Right ventricle myocardium superior (tissue), 1 donor: ENCODE measurements around the gene TCF12. TPM values are rescaled to one million over a fixed set of nuclear protein-coding genes. Genes with fewer than 3 reads are reported as not detected.
"Not testable (repeated sequence)": the region's sequence is repeated elsewhere in the genome, so short reads cannot be mapped to it uniquely, and the experiment has no call there.

ENCODE experiments used
- ATAC-seq: fragments of 200-7000 bp; cut with Tn5 transposase; one replicate; pipeline ENCODE4 v1.9.1; 2020; ENCODE audit warnings: mild to moderate bottlenecking; ENCODE audit not compliant: poor library complexity
- DNase-seq: peaks from one replicate; pipeline ENCODE4 v3.0.0-alpha.2; 2020
- intact Hi-C: fragments of 100-400 bp; cut with DNase I; formaldehyde crosslinking; loops from one replicate; pipeline ENCODE4 v1.11.2; 2022
- total RNA-seq: library from RNA; stranded (reverse); fragmentation: NEBNext Ultra II Directional; extraction: Animal tissue kit (Norgen Biotek cat#: 25700); gene quantifications from one replicate; pipeline ENCODE4 v1.2.1, GENCODE V29; 2021
- donor health status: DM: no; HTN: yes; CAD: no; lungs with severe emphysema.

TCF12 gene
- total RNA-seq, 1 donor from 2014 or later: 32.9 TPM

DNA sequence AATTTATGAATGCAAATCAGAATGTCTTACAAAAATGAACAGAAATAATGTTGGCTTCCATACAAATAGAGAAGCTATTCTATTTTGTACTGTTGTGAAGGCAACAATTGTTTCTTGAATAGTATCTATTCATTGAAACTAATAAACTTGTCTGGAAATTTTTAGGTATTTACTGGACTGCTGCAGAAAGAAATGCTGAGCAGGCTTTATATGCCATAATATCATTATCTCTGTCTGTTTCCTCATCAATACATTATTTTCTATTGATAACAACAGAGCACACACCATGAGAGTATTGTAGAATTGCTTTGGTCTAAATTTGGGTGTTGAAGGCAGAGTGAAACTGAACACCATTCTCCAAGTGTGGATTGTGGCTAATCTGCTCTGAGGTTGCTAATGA, 241.3 kb downstream of the TCF12 start:
- ATAC-seq (no peak), DNase-seq (no peak)
- intact Hi-C loops: no loop called here

DNA sequence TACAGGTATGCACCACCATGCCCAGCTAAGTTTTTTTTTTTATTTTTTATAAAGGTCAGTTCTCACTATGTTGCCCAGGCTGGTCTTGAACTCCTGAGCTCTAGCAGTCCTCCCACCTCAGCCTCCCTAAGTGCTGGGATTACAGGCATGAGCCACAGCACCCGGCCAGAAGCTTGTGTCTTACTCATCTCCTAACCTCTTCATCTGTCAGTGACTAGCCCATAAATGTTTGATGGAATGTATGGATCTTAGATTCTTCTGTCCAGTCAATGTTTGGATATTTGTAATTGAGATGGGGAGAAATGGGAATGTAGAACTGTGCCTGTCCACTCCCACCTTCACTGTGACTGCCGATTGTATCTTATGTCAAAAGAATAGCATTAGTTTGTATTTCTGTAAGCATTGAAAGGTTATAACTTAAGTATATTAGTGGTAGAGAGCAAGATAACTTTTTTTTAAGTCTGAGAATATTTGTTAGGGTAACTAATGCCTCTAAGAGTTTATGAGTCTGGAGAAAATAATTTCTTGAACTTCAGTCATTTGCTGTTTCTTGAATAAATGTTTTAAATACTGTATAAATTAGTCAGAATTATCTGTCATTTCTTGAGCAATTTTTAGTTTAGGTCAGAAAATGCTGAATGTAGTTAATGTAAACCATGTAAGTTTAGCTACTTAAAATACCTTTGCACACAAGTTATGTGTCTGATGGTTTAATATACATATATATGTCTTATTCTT, 242.5 kb downstream of the TCF12 start:
- intact Hi-C loops: no loop called here
- ATAC-seq: no peak
- DNase-seq: no peak

GRCh38 chr15:57164251-57164650, 245.8 kb downstream of the TCF12 start:
- DNase-seq, ATAC-seq, intact Hi-C loops: not testable (repeated sequence)

DNA sequence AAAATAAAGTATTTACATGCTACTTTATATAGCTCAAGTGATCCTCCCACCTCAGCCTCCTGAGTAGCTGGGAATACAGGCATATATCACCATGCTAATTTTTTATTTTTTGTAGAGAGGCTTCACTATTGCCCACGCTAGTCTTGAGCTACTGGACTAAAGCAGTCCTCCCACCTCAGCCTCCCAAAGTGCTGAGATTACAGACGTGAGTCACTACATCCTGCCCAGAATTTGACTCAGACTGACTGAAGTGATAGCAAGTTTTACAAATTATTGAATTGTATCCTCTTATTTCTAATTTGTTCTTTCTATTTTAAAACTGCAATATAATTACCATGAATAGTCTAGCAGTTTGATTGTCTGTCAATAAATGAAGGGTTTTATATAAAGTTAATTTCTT, 247.5 kb downstream of the TCF12 start:
- ATAC-seq: no peak
- intact Hi-C loops: no loop called here
- no peak for DNase-seq

DNA sequence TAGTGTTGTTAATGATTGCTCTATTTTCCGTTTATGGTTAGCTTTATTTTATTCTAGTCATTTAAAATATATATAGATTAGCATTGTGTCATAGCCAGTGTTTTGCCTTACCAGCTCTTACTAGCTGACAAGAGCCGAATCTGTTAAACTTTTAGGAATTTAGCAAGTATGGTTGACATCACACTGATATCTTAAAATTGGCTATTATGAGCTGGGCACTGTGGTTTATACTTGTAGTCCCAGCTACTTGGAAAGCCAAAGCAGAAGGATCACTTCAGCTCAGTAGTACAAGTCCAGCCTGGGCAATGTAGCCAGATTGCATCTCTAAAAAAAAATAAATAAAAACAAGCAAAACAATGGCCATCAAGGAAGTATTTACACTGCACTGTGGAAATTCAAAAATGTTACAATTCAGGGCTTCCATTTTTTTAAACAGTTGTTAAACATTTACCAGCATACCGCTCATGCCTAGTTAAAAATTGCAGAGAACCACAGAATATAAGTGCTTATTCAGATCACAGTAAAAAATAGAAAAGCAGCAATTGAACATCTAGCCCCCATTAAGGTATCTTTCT, 249.5 kb downstream of the TCF12 start:
- ATAC-seq (no peak), DNase-seq (no peak)
- intact Hi-C loops: no loop called here

DNA sequence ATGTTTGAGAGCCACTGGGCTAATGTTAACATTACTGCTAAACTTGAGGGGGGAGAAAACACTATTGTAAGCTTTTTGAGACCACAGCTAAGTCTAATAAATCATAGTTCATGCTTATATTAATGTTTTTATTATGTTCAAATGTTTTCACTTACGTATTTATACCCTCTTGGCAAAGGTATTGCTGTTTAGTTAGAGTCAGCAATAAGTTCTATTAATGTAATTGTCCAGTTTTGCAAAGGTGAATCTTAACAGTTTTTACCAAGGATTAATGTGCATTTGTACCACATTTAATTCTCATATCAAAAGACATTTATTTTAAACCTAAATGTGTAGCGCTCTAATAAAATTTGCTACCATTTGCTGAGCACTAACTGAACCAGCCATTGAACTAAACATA, 251.2 kb downstream of the TCF12 start:
- intact Hi-C loops: no loop called here
- DNase-seq (no peak), ATAC-seq (no peak)

GRCh38 chr15:57171426-57171825, 253.0 kb downstream of the TCF12 start:
- intact Hi-C loops: no loop called here
- ATAC-seq (no peak), DNase-seq (no peak)

DNA sequence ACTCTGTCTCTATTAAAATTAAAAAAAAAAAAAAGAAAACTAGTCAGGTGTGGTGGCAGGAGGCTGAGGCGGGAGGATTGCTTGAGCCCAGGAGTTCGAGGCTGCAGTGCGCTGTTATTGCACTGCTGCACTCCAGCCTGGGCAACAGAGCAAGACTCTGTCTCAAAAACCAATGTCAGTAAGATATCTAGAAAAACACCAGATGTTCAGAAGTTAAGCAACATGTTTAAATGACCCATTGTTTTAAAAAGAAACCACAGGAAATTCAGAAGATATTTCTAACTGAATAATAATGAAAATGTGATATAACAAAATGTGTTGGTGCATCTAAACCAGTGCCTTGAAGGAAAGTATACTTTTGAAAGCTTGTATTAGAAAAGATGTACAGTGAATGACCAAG, 254.5 kb downstream of the TCF12 start:
- ATAC-seq: no peak

DNA sequence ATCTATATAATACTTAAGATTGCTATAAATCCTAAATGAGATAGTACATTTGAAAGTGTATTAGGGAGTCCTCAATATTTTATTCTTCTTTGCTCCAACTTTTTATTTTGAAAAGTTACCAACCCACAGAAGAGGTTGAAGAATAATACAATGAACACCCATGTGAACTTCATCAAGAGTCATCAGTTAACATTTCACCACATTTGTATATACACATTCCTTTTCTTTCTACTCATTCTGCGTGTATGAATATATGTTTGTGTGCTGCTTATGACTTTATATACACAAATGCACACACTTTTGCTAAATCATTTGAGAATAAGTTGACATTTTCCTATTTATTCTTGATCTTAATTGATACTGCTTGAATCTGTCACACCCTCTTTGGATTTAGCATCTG, 264.6 kb downstream of the TCF12 start:
- no peak for DNase-seq
- no peak for ATAC-seq
- intact Hi-C loops: no loop called here

More for the DNA sequence above, 254.5 kb downstream of the TCF12 start:
- DNase-seq: no peak
- intact Hi-C loops: no loop called here

DNA sequence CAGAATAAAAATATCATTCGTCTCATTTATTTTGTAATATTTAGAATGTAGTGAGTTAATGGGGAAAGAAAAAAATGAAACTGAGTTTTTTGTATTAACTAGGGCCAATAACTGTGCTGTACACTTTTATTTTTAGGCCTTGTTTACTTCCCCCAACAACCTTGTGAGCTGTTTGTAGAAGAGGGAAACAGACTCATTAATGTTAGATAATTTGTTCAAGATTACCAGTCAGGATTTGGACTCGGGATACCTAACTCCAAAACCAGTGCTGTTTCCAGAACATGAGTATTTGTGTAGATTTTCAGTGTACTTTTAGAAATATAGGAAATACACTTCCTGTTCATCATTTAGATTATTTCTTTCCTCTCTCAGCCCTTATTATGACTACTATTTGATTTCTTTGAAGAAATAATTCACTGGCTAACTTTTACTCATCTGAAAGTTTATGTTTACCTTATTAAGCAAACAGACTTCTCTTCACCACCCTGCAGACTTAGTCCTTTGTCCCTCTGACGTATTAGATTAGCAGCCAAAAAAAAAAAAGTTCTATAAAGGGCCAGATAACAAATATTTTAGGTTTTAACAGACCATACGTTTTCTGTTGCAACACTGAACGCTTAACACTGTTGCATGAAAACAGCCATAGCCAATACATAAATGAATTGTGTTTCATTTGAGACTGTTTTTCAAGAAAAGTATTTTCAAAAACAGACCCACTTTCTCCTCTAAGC, 265.3 kb downstream of the TCF12 start:
- peak; percentile 41 for ATAC-seq
- DNase-seq: no peak
- intact Hi-C loops: no loop called here

DNA sequence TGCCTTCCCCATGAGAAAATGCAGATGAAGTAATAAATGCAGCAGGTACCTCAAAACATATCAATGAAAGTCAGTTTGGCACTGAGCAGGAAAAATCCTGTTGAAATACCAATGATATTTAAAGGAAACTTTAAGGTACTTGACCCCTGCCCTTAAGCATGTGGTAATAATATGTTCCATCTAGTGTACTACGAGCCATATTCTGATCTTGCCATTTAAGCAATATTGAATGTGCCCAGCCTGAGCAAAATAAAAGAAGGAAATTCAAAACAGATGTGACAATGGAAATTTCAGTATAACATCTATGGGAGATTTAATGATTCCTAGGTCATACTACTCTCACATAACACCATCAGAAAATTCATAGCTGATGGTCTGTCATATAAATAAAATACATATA, 266.1 kb downstream of the TCF12 start:
- intact Hi-C loops: no loop called here
- DNase-seq: no peak
- no peak for ATAC-seq

DNA sequence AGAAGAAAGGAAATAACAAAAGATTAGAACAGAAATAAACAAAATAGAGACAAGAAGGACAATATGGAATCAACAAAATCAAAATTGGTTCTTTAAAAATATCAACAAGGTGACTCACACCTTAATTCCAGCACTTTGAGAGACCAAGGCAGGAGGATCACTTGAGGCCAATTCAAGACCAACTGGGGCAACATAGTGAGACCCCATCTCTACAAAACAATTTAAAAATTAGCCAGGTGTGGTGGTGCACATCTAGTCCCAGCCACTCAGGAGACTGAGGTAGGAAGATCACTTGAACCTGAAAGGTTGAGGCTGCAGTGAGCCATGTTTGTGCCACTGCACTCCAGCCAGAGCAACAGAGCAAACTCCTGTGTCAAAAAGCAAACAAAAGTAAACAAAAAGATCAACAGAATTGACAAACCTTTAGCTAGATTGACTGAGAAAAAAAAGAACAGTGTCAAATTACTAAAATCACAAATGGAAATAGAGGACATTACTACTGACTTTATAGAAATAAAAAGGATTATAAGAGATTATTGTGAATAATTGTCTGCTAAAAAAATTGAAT, 267.1 kb downstream of the TCF12 start:
- DNase-seq (no peak), ATAC-seq (no peak)
- intact Hi-C loops: no loop called here

- intact Hi-C loops: no loop called here
- no peak for DNase-seq
- no peak for ATAC-seq
These were observed 271.0 kb downstream of the TCF12 start for GRCh38 chr15:57189466-57189865.

DNA sequence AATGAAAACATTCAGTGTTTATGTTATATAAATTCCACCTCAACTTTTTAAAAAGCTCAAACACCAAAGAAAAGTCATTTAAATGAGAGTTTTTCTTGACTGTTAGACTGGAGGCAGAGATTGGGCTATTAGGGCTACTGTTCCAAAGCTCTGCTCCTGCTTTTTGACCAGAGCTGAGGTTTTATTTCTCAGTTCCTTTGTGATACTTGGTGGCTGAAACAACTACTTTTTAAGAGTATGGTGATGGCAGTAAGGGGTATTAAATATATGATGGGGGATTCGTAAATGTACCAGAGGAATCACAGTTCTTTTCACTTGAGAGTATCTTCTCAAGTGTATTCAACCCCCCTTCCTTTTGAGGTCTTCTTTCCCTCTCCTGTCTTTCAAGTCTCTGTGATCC, 271.8 kb downstream of the TCF12 start:
- no peak for DNase-seq
- ATAC-seq: no peak
- intact Hi-C loops: no loop called here

- no peak for ATAC-seq
- DNase-seq: no peak
- intact Hi-C loops: no loop called here
These were observed 274.7 kb downstream of the TCF12 start for GRCh38 chr15:57193161-57193560.

- intact Hi-C loops: no loop called here
- DNase-seq (no peak), ATAC-seq (no peak)
These were observed 276.9 kb downstream of the TCF12 start for GRCh38 chr15:57195326-57195725.

- intact Hi-C loops: no loop called here
- peak; percentile 58 for ATAC-seq
- DNase-seq: no peak
These were observed 278.4 kb downstream of the TCF12 start for GRCh38 chr15:57196865-57197264.

GRCh38 chr15:57198131-57198530, 279.7 kb downstream of the TCF12 start:
- intact Hi-C loops: no loop called here
- ATAC-seq (no peak), DNase-seq (no peak)

DNA sequence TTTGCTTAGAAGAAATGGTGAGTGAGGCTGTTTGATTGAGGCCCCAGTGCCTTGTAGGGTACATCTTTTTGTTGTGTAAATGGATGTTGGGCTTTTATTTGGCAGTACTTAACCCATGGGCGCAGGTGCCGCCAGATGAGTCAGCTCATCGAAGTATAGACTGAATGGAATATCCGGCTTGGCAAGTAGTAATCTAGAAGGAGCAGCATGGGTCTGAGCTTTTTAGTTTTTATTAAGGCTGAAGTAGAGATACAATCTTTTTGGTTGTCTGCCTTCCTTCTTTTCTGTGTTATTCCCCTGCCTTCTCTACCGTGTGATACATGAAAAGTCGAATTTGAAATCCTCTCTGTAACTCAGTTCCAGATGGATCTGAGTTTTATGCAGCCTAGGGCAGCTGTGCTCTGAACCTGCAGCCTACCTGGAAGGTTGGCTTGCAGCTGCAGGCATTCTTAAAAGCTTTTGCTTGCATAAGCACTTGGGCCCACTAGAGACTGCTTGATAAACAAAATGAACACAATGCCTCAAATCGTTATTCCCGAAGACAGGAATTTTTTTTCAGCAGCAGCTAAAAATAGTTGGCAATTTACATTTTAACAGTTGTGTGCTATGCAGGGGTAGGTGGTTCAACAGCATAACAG, 280.3 kb downstream of the TCF12 start:
- DNase-seq (no peak), ATAC-seq (peak; percentile 34)
- intact Hi-C loops: no loop called here
